Breast epithelium (tissue), 4 donors: ENCODE measurements around the gene ANKRD52. TPM values are rescaled to one million over a fixed set of nuclear protein-coding genes. Genes with fewer than 3 reads are reported as not detected.

Experiments
- DNase-seq, 2 donors: peaks; one replicate each; pipeline ENCODE4 v3.0.0-alpha.2; 2019; ENCODE audit warnings: low spot score in 2 of 2
- H3K27ac ChIP-seq, 2 donors: fragments of 200-600 bp; sonication (generic) in 1 of 2; one replicate each; pipeline ENCODE4 v1.5.1; 2016 to 2019; ENCODE audit warnings: mild to moderate bottlenecking in 1 of 2
- H3K27me3 ChIP-seq, 2 donors: fragments of 200-600 bp; sonication (generic) in 1 of 2; one replicate each; pipeline versions ENCODE4 v1.5.1 to v1.6.0; 2017 to 2019; ENCODE audit warnings: control low read depth in 1 of 2, mild to moderate bottlenecking in 1 of 2
- H3K36me3 ChIP-seq: fragments of 200-600 bp; one replicate; pipeline ENCODE4 v1.5.1; 2019
- H3K4me1 ChIP-seq, 2 donors: fragments of 200-600 bp; sonication (generic); one replicate each; pipeline ENCODE4 v1.5.1; 2016 to 2019; ENCODE audit warnings: control low read depth in 1 of 2
- H3K4me3 ChIP-seq, 3 donors: fragments of 200-600 bp; sonication (generic); 1 replicate in 2 of 3; 2 replicates in 1 of 3; pipeline ENCODE4 v1.5.1; 2016 to 2019; ENCODE audit warnings: mild to moderate bottlenecking in 3 of 3, moderate library complexity in 2 of 3
- H3K9me3 ChIP-seq, 2 donors: fragments of 200-600 bp; sonication (generic) in 1 of 2; one replicate each; pipeline ENCODE4 v1.5.1; 2016 to 2019; ENCODE audit warnings: control low read depth in 1 of 2
- POLR2A ChIP-seq: fragments of 450-650 bp; IDR thresholded peaks from one replicate; pipeline ENCODE4 v1.6.1; 2016; ENCODE audit warnings: antibody characterized with exemption, mild to moderate bottlenecking, moderate library complexity
- POLR2AphosphoS5 ChIP-seq, 3 donors: sonication (generic); formaldehyde crosslinking; IDR thresholded peaks; one replicate each; pipeline ENCODE4 v1.6.1; 2017; ENCODE audit warnings: antibody characterized with exemption in 3 of 3
- intact Hi-C: fragments of 100-400 bp; cut with DNase I; formaldehyde crosslinking; loops from one replicate; pipeline ENCODE4 v1.15.1; 2023; ENCODE audit warnings: low total_unique reads
- total RNA-seq, 3 donors: library from RNA; depleted of rRNA; stranded (reverse); fragments of >200 nt; gene quantifications; one replicate each; pipeline ENCODE4 v1.1.0, GENCODE V29; 2016
- TF ChIP-seq, protein P1 (sequence below), 3 donors: fragments of 450-650 bp; IDR thresholded peaks; one replicate each; pipeline ENCODE4 v1.5.1; 2016 to 2017; ENCODE audit warnings: antibody characterized with exemption in 3 of 3, mild to moderate bottlenecking in 3 of 3, moderate library complexity in 3 of 3

Gene ANKRD52
- total RNA-seq, 3 donors from 2014 or later: 12.8 to 18.4 (median 14.9) TPM

DNA sequence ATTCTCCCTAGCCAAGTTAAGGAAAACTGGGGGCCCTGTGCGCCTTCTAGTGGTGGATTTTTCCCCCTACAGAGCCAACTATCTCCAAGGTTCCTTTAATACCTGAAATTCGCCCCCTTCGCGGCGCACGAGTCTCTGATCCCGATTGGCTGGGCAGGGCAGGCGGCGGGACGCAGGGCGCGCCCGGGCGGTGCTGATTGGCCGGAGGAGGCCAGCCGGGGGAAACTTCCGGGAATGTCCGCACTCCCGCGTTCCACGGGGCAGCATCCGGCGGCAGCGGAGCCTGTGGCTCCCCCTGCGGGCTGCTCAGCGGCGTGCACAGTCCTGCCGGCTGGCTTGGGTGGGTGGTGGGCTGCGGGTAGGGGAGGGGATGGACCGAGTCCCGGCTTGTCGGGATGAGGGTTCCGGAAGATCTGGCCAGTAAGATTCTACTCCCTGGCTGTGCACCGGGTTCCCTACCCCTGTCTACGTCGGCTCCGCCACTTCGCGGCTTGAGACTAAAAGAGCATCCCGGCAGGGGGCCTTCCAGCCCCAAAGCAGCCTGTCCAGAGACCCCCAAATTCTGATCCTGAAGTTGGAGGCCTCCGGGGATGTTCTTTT, 34.0 kb downstream of the ANKRD52 start, which contains the start of gene NABP2:
TSS of gene NABP2 (plus strand) at position 241 of the 600 bp plus-strand sequence. CDS start 515 bp downstream, outside the sequence.
- peaks cover 0 to 6% of the 10 kb centered on the region in 2 donors for H3K4me1 ChIP-seq
- no peaks in the 10 kb centered on the region for H3K36me3 ChIP-seq
- peak within 1 kb of the TSS; percentile 61 to 81 (median 61) for H3K4me3 ChIP-seq
- TF ChIP-seq POLR2AphosphoS5 (IDR thresholded peaks at IDR 0.05) (peak; percentile 70 to 88 (median 80)), POLR2A (no peak)
- TF ChIP-seq, protein P1, sequence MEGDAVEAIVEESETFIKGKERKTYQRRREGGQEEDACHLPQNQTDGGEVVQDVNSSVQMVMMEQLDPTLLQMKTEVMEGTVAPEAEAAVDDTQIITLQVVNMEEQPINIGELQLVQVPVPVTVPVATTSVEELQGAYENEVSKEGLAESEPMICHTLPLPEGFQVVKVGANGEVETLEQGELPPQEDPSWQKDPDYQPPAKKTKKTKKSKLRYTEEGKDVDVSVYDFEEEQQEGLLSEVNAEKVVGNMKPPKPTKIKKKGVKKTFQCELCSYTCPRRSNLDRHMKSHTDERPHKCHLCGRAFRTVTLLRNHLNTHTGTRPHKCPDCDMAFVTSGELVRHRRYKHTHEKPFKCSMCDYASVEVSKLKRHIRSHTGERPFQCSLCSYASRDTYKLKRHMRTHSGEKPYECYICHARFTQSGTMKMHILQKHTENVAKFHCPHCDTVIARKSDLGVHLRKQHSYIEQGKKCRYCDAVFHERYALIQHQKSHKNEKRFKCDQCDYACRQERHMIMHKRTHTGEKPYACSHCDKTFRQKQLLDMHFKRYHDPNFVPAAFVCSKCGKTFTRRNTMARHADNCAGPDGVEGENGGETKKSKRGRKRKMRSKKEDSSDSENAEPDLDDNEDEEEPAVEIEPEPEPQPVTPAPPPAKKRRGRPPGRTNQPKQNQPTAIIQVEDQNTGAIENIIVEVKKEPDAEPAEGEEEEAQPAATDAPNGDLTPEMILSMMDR (IDR thresholded peaks at IDR 0.05): peak; percentile 79 to 94 (median 90)
- intact Hi-C loops: loop anchor here (2.0 kb wide), 1 partner anchor 33 kb away; no protein-coding TSS in a partner anchor
- no peaks in the 10 kb centered on the region for H3K9me3 ChIP-seq
- peak; percentile 98 for DNase-seq
- peak within 1 kb of the TSS; percentile 92 to 95 for H3K27ac ChIP-seq
- H3K27me3 ChIP-seq: no peaks in the 10 kb centered on the region

DNA sequence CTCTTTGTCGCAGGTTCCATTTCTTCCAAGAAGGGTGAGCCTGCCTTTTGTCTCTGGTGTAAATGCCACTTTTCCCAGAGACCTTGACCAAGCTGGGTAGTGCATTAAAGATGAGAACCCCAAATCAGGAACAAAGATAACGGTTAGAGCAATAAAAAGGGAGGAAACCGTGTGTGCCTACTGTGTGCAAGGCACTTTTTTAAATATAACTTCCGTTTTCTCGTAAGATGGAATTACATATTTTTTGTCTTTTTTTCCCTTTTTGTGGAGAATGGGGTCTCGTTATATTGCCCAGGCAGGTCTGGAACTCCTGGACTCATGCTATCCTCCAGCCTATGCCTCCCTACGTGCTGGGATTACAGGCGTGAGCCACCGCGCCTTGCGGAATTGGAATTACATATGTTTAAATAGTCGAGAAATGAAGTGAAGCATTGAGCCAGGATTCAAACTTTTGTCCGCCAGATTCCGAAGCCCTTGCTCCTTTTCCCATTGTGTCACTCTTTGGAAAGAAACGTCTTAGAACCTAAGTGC, 34.5 kb downstream of the ANKRD52 start:
- Histone ChIP-seq H3K4me1 (peaks cover 0 to 6% of the 10 kb centered on the region in 2 donors), H3K36me3 (no peaks in the 10 kb centered on the region), H3K27ac (peak overlapping the region; percentile 92 to 95), H3K9me3 (no peaks in the 10 kb centered on the region), H3K27me3 (no peaks in the 10 kb centered on the region), H3K4me3 (peak overlapping the region; percentile 61 to 81 (median 61))
- no peak for TF ChIP-seq POLR2A
- TF ChIP-seq POLR2AphosphoS5 (IDR thresholded peaks at IDR 0.05): no peak
- TF ChIP-seq, protein P1 (IDR thresholded peaks at IDR 0.05): no peak
- intact Hi-C loops: loop anchor here (2.0 kb wide), 1 partner anchor 33 kb away; no protein-coding TSS in a partner anchor
- DNase-seq: no peak

DNA sequence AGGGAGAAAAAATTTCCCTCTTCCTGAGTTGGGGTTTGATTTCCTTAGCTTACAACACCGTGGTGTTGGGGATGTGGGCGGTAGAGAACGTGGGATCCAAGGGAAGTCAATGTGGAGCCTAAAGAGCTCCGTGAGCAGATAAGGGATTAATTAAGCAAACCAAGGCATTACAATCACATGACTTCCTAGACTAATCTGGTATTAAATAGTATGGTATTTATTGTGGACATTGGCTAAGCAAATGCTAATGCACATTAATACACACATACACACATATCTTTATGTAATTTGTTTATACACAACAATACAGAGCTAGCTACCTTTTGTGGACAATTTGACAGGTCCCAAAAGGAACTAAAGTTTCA, 35.7 kb downstream of the ANKRD52 start:
- Histone ChIP-seq H3K27ac (peak overlapping the region; percentile 92 to 95), H3K4me3 (peak overlapping the region; percentile 70 to 87 (median 83)), H3K27me3 (no peaks in the 10 kb centered on the region), H3K4me1 (peaks cover 0 to 6% of the 10 kb centered on the region in 2 donors), H3K9me3 (no peaks in the 10 kb centered on the region), H3K36me3 (no peaks in the 10 kb centered on the region)
- TF ChIP-seq POLR2A (no peak), POLR2AphosphoS5 (IDR thresholded peaks at IDR 0.05) (no peak)
- TF ChIP-seq, protein P1 (IDR thresholded peaks at IDR 0.05): no peak
- DNase-seq: no peak
- intact Hi-C loops: no loop called here

DNA sequence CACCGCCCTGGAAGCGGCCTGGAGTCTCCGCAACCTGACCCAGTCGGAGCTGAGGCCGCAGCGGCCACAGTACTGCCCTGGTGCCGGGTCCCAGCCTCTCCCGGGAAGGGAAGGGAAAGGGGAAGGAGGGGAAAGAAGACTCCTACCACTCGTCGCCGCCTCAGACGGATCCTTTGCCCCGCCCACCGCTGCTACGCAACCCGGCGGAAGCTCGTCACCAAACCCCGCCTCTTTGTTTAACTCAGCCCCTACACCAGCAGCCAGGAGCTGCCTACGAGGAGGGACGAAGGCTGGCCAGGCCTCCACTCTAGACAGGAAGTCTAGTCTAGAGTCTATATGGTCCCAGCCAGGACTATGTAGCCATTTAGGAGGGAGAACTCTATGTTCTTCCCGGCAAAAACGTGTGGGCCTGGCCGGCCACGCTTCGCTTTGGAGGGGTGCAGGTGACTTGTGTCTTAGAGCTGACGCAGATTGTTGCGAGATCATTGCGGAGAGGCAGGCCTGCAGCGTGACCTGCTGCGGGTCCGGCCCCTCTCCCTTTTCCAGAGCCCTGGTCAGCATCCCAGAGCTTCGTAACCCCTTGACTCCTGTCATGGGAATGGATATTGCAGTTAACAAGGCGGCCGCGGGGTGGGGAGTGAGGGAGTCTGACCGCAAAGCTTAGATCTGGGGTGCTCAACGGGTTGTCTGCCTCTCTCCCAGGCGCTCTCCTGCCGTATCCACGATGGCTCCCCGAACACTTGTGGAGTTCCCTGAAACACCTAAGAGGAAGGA, 36.2 kb downstream of the ANKRD52 start, which contains the start of gene RNF41:
TSS of gene RNF41 (minus strand) at position 166 of the 774 bp plus-strand sequence. CDS start 7,875 bp downstream, outside the sequence.
- DNase-seq: peak; percentile 98
- intact Hi-C loops: no loop called here
- H3K4me3 ChIP-seq: peak within 1 kb of the TSS; percentile 70 to 87 (median 83)
- H3K36me3 ChIP-seq: no peaks in the 10 kb centered on the region
- peaks cover 0 to 6% of the 10 kb centered on the region in 2 donors for H3K4me1 ChIP-seq
- no peaks in the 10 kb centered on the region for H3K27me3 ChIP-seq
- H3K27ac ChIP-seq: peak within 1 kb of the TSS; percentile 92 to 95
- H3K9me3 ChIP-seq: no peaks in the 10 kb centered on the region
- TF ChIP-seq, protein P1 (IDR thresholded peaks at IDR 0.05): peak in 1 of 3 donors; percentile 36
- TF ChIP-seq POLR2A: peak; percentile 98
- peak; percentile 96 to 100 (median 97) for TF ChIP-seq POLR2AphosphoS5 (IDR thresholded peaks at IDR 0.05)
